Posterior vena cava (tissue), 2 donors: ENCODE results near the gene SCRN1. TPM values are rescaled to one million over a fixed set of nuclear protein-coding genes. Genes with fewer than 3 reads are reported as not detected.

Experiments
- DNase-seq: peaks from one replicate; pipeline ENCODE4 v3.0.0-alpha.2; 2020; ENCODE audit warnings: low spot score
- intact Hi-C, 2 donors: fragments of 100-400 bp; cut with DNase I; formaldehyde crosslinking; loops; one replicate each; pipeline versions ENCODE4 v1.14.1 to v1.14.2; 2022 to 2023
- total RNA-seq, 2 donors: library from RNA; stranded (reverse); fragmentation: NEBNext Ultra II Directional; extraction: Animal tissue kit (Norgen Biotek cat#: 25700); gene quantifications; one replicate each; pipeline ENCODE4 v1.2.1, GENCODE V29; 2021
- donor health status: DM: yes; HTN: yes; CAD: no.
- donor health status: DM: yes; HTN: yes; CAD: no.

Gene SCRN1
- total RNA-seq, 2 donors from 2014 or later = 50.6 to 57.9 TPM

- DNase-seq = no peak
- intact Hi-C loops = no loop called here
Observed at GRCh38 chr7:30012757-30013156, 23.2 kb upstream of the SCRN1 start.

GRCh38 chr7:30010021-30010420 lies 20.4 kb upstream of the SCRN1 start:
- DNase-seq = no peak
- intact Hi-C loops = no loop called here

DNA sequence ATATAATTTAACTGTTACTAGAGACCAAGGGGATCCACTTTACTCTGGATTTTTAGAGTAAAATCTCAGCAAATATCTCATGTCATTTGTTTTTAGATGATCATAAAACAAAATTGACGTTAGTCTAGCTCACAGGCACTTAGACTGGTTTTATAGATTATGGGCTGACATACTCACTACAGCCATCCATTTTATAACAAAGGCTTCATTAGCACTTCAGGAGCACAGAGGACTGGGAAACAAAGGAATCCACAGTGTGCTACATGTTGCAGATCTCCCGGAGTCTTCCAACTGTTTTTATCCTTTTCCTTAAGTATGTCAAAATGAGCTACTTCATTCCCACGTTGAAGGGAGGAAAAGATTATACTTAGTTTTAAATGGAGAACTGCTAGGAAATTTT lies 15.9 kb upstream of the SCRN1 start:
- intact Hi-C loops = no loop called here

GRCh38 chr7:30003098-30003497 lies 13.5 kb upstream of the SCRN1 start:
- intact Hi-C loops = no loop called here
- DNase-seq = no peak

More for the DNA sequence above, 15.9 kb upstream of the SCRN1 start:
- no peak for DNase-seq

DNA sequence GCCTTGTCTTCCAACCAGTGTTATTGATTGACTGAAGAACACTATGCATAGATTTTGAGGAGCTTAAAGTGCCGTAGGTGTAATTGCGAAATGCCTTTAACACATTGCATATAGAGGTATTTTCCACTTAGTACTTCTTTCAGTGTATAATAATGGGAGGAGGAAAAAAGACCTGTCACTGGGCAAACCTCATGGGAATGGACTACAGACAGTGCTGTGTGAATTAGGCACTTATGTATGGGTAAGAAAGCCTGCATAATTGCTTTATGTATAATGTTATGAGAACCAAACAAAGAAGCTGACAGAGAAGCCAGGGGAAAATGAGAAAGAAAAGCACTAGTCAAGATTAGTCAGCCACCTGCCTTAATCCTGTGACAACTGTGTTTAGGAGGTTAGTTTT lies 12.4 kb upstream of the SCRN1 start:
- DNase-seq = no peak
- intact Hi-C loops = no loop called here

DNA sequence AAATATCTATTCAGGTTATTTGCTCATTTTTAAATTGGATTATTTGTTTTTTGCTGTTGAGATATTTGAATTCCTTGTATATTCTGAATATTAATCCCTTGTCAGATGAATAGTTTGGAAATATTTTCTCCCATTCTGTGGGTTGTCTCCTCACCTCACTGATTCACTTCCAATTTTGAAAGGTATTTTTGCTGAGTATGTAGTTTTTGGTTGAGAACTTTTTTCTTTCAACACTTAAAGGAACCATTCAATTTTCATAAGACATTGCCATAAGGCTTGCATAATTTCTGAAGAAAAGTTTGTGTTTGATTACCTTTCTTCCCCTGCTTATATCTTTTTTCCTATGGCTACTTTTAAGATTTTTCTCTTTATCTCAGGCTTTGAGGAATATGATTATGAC lies 8.9 kb upstream of the SCRN1 start:
- intact Hi-C loops = no loop called here
- DNase-seq = no peak

DNA sequence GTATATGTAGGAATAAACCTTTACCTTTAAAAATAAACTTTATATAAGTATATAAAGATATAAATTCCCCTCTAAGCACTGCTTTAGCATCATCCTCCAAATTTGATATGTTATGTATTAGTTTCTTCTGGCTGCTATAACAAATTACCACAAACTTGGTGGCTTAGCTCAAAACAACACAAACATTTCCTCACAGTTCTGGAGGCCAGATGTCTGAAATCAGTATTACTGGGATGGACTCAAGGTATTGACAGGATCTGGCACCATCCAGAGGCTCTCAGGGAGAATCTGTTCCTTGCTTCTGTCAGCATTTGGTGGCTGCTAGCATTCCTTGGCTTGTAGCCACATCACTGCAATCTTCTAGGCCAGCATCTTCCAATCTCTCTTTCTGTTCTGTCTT lies 6.7 kb upstream of the SCRN1 start:
- intact Hi-C loops = no loop called here
- DNase-seq = no peak

DNA sequence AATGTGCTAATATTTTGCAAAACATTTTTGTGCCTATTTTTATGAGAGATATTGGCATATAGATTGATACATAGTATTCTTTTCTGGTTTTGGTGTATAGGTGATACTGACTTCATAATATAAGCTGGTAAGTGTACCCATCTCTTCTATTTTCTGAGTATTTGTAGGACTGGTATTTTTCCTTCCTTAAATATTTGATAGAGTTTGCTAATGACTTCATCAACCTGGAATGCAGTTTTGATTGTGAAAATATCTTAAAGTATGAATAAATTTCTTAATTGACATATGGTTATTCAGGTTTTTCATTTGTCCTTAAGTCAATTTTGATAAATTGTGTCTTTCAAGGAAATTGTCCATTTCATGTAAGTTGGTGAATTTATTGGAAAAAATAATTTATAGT lies 6.1 kb upstream of the SCRN1 start:
- intact Hi-C loops = no loop called here
- no peak for DNase-seq

DNA sequence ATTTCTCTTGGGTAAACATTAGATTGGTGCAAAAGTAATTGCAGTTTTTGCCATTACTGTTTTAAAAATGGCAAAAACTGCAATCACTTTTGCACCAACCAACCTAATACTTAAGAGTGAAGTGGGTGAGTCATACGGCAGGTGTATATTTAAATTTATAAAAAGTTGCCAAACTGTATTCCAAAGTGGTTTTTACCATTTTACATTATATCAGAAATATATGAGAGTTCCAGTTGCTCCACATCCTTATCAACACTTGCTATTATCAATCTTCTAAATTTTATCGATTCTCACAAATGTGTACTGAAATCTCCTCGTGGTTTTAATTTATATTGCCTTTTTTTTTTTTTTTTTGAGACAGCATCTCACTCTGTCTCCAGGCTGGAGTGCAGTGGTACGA lies 3.5 kb upstream of the SCRN1 start:
- no peak for DNase-seq
- intact Hi-C loops = no loop called here

DNA sequence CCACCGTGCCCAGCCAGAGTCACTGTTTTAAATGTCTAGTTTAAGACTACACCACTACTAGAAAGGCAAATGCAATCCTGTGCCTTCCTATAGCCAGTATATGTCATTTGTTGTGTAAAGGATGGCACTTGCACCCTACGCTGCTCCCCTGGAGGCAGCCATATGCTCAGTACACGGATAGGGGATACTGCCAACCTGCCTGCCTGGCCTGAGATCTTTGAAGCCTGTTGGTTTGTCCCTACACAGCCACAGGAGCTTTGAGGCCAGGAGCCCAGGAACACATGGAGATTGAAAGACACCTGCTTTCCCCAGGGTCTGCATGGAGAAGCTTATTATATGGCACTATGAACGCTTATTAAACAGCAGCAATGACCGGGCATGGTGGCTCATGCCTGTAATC lies 2.3 kb upstream of the SCRN1 start:
- DNase-seq = no peak
- intact Hi-C loops = no loop called here

DNA sequence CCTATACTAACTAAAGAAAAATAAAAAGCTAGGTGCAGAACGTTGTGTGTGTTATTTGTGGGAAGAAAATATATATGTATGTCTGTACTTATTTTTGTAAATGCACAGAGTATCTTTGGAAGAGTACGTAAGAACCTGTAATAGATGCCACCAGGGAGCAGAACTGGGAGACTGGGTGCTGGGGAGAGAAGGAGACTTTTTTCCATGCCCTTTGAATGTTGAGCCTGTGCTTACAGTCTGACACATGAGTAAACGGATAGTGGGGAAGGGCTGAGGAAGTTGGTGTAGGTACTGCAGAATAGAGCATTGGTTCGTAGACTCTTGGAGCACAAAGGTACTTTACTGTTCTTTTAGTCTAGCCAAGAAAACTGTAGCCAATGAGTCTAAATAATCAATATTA lies 1.3 kb upstream of the SCRN1 start:
- intact Hi-C loops = no loop called here
- no peak for DNase-seq

DNA sequence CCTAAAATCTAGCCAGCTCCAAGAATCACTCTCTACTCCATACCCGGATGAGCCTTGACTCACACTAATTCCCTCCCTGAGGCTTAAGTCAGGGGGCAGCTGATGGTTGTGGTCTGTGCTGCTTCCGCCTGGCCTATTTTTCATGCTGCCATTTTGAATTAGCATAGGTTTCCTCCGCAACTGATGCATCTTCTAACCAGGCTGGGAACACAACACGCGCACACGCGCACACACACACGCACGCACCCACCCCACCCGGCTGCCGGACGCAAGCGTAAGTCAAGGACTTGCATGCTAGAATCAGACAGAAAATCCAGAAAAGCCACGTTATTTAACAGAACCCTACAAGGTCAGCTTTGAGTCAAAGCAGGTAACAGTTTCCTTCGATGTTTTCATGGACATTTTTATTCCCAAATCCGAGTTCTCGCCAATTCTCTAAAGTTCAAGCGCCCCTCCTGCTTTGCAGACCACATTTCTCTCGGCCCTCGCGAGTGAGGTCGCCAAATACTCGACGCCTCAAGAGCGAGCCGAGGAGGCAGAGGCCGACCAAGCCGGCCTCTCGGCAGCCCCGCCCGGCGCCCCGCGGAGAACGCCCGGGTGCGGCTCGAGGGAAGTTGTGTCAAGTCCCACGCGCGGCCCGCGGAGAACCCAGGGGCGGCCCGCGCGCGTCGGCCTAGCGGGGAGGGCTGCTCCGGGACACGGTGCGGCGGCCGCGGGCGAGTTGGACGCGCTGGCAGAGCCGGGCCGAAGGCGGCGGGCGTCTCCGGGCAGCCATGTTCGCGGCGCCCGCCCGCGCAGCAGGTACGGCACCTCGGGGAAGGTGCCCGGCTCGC lies 961 bp downstream of the SCRN1 start:
- peak; percentile 87 for DNase-seq
- intact Hi-C loops = no loop called here

GRCh38 chr7:29987811-29988317 lies 1.7 kb downstream of the SCRN1 start:
- intact Hi-C loops = no loop called here
- no peak for DNase-seq

DNA sequence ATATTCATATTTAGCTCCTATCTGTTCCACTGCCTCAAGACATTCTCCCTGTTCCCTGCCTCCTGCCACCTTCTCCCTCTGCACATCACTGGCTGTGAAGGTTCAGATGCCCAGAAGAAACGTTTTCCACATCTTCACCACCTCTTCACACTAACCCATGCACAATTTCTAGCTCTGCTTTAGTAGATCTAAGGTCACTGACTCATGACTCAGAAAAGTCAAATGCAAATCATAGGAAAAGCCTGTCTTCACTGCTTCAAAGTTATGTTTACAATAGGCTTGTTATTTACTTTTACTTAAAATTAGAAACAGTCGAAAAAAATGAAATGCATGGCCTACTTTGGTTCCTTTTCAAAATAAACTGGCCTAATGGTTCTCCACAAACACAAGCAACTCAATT lies 2.5 kb downstream of the SCRN1 start:
- no peak for DNase-seq
- intact Hi-C loops = no loop called here

DNA sequence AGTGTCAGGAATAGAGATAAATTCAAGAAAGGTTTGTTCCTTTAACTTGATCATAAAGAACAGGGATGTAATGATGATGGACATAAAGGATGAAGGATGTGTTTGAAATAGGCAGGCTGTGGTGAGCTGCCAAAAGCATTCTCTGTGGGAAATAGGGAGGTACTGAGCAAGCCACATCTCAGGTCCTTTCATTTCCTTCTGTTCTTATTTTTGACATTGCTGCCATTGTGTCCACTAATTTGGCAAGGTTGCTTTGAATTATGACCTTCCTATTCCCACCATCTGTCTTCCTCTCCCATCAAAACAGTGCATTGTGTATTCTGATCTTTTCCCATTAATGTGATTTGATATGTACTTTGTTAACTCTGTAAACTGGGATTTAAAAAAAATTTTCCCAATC lies 9.4 kb downstream of the SCRN1 start:
- intact Hi-C loops = no loop called here
- DNase-seq = no peak

DNA sequence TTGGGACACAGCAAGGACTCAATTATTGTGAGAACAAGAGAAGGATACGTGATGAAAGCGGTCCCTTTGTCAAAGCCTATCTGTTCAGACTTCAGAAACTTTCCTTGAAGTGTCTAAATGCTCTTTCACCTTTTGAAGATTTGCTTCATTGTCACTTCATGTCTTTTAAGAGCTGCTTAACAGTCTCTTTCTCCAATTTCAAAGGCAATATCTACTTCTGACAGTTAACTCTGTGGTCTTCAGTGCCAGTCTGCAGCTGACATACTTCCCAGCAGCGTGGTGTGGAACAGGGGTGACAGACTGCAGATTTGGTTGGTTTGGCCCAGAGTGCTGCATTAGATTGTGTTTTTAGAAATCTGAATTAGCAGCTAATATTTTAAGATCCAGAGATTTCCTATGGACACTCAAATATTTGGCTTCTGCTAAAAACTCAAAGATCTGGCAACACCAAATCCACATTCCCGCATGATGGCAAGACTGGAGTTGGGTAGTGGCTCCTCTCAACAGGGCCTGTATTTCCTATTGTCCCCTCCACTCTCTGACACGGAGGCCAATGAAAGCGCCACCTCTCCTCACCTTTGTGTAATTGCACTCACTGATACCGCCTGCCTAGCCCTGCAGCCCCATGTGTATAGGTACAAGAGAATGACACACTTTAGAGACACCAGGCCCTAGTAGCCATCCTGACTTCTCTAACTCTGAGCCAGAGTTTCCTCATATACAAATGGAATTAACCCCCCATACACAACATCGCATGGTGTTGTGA lies 11.5 kb downstream of the SCRN1 start:
- intact Hi-C loops = no loop called here
- DNase-seq = no peak

DNA sequence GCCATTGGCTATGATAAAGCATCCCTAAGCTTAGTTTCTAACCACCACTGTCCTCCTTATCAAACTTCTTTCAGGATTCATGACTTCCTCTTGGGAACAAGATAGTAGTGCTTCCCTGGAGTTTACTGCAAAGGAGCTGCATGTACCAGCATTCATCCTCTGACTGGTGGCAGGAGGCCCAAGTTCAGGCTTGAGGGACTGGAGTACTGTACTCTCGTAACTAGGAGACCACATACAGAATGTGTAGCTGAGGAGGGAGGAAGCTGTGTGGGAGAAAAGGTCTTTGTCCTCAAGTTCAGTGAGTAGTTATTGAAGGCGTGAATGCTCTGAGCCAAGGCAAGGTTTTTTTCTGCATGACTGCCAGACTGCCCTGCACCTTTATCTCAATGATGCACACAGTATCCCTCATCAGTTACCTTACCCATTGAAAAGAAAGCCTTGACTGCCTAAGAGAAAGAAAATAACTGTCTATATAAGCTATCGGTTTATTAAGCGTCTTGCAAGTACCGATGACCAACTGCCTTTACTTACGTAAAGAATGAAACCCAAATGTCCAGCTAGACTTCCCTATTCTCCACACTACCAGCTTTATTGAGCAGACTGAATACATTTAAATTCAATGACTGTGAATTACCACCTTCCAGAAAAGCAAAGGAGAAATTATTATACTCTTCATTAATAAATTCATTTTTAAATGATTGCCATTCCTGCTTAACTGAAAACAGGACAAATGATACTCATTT lies 12.8 kb downstream of the SCRN1 start:
- intact Hi-C loops = no loop called here
- no peak for DNase-seq

GRCh38 chr7:29976266-29976665 lies 13.3 kb downstream of the SCRN1 start:
- DNase-seq = no peak
- intact Hi-C loops = no loop called here

DNA sequence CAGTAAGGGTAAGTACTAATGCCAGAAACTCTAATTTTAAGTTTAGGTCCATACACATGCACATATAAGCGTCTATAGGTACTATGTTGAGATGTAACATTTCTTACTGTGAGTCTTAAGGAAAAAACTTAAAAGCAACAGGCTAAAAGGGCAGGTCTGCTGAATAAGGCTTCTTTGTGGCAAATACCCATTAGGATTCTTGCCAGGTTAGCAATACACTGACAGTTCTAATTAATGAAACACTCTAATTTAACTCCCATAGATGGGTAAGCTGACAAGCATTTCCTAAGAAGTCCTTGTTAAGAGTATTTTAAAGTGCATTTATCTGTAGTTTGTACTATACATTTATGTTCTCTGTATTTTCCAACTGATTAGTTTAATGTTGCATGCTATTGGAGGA lies 14.0 kb downstream of the SCRN1 start:
- intact Hi-C loops = no loop called here
- no peak for DNase-seq

GRCh38 chr7:29974286-29974685 lies 15.3 kb downstream of the SCRN1 start:
- intact Hi-C loops = no loop called here
- DNase-seq = no peak
